GM18508 (cell line): ENCODE data around the gene SAYSD1.

Source experiments
- ATAC-seq: cut with Tn5 transposase; IDR thresholded peaks from one replicate; pipeline ENCODE4 v1.9.1; 2021; ENCODE audit warnings: moderate number of reproducible peaks; ENCODE audit not compliant: insufficient read depth, unreplicated experiment

SAYSD1 gene

GRCh38 chr6:39060467-39061160 is 54.4 kb downstream of the SAYSD1 start:
- ATAC-seq, result no peak

GRCh38 chr6:39059496-39060310 is 55.3 kb downstream of the SAYSD1 start:
- no peak for ATAC-seq

GRCh38 chr6:39058471-39059147 is 56.4 kb downstream of the SAYSD1 start:
- no peak for ATAC-seq

DNA sequence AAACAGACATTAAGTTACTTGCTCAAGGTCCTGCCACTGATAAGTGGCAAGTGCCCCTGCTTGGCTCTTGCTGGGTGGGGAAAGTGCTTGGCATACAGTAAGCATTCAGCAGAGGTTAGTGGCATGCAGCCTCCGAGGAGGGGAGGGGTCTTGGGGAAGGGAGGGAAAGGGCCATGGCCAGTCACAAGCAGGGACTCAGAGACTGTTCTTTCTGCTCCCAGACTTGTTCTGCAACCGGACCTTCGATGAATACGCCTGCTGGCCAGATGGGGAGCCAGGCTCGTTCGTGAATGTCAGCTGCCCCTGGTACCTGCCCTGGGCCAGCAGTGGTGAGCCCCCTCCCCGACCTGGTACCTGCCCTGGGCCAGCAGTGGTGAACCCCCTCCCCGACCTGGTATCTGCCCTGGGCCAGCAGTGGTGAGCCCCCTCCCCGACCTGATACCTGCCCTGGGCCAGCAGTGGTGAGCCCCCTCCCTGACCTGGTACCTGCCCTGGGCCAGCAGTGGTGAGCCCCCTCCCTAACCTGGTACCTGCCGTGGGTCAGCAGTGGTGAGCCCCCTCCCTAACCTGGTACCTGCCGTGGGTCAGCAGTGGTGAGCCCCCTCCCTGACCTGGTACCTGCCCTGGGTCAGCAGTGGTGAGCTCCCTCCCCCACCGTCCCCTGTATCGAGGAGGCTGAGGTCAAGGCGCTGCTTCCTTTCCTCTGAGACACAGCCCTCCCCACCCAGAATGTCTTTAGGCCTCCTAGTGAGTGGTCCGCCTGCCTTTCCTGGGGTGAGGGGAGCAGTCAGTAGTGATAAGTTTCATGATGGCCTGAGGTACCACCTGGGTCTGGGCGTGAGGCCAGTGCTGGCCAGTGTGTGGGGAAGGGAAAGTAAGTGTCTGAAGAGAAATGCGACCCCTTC is 57.5 kb downstream of the SAYSD1 start:
- ATAC-seq, result no peak

DNA sequence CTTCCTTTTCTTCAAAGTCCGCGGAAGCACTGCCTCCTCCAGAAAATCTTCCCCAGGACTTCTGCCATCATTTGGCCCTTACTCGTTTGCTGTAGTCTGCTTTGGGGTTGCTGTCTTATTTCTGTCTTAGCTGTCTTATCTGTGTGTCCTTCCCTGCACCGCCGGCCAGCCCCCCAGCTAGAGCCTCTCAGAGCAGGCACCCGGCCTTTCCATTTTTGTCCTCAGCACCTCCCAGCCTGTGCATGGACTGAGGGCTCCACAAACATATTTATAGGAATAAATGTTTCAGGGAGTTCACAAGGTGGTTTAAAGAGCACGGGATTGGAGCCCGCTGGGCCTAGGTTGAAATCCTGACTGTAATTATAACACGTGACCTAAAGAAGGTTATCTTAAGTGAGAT is 58.3 kb downstream of the SAYSD1 start:
- no peak for ATAC-seq

- no peak for ATAC-seq
These were observed 58.8 kb downstream of the SAYSD1 start for GRCh38 chr6:39056191-39056590.

- ATAC-seq, result no peak
These were observed 59.3 kb downstream of the SAYSD1 start for GRCh38 chr6:39055661-39056060.

DNA sequence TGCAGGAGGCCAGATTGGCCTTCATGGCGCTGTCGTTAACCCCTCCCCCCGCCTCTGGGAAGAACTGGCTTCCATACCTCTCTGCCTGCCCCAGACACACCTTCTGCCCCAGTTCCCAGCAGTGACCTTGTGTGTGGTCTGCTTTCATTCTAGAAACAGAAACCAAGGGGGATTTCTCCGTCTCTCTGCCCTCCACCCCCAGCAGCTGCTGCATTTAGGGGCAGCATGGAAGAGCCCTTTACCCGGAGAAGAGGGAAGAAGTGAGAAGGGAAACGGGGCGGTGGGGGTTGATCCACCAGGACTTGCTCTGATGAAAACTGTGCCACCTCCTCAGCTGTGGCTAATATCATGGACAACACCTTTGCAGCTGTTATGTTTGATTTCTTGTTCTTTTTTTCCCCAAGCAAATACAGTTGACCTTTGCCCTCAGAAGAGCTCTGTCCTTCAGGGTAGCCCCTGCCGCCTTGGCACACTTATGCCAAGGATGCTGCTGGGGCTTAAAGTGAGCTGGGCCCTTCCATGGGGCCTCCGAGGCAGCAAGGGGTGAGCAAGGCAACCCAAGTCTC is 60.3 kb downstream of the SAYSD1 start:
- ATAC-seq, result no peak
